ENCODE measurements around the gene CHST7. TPM values are rescaled to one million over a fixed set of nuclear protein-coding genes. Genes with fewer than 3 reads are reported as not detected.

Gene CHST7
- total RNA-seq, 1 donor from 2014 or later = 5.6 TPM

DNA sequence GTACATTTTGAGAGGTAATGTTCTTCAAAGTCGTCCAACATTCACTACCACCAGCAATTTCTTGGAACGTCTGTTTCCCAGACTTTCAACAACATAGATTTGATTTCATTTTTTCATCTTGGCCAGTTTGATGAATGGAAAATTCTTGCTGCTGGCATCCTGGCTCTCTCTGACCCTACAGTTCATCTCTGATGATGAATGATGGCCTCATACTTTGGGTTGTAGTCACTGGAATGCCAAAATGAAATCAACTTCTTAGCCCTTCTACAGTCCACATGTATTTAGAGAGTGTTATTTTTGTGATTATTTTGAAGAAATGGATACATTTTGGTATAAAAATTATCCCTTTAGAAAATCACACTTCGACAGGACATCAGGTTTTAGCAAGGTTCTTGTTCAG lies 8.8 kb downstream of the CHST7 start:
- peaks cover 4% of the 10 kb centered on the region for H3K27me3 Mint-ChIP-seq (ENCODE audit: insufficient read depth, low read depth)
- peak overlapping the region; percentile 46 for H3K4me3 Mint-ChIP-seq
- no peak overlapping the region for H3K4me3 ChIP-seq
- H2AFZ ChIP-seq (replicated peaks) = no peak overlapping the region
- H3K4me1 Mint-ChIP-seq = peaks cover 20% of the 10 kb centered on the region
- H3K9me3 Mint-ChIP-seq = peaks cover 4% of the 10 kb centered on the region
- H3K36me3 Mint-ChIP-seq = no peaks in the 10 kb centered on the region
- H3K36me3 ChIP-seq = no peaks in the 10 kb centered on the region
- no peak overlapping the region for H3K27ac Mint-ChIP-seq
- no peaks in the 10 kb centered on the region for H3F3A ChIP-seq (ENCODE audit: low read depth)
- no peak overlapping the region for H3K9ac ChIP-seq
- peaks cover 7% of the 10 kb centered on the region for H3K79me2 ChIP-seq (ENCODE audit: low read depth)
- no peak overlapping the region for H3K27ac ChIP-seq
- DNase-seq (ENCODE audit: low spot score) = no peak
- H3K4me1 ChIP-seq = peaks cover 4% of the 10 kb centered on the region
- no peaks in the 10 kb centered on the region for H4K20me1 ChIP-seq (ENCODE audit: low read depth)
- no peaks in the 10 kb centered on the region for H3K27me3 ChIP-seq
- H3K9me3 ChIP-seq (ENCODE audit: low read depth) = no peaks in the 10 kb centered on the region
- no peak overlapping the region for H3K4me2 ChIP-seq
- no peak for TF ChIP-seq CTCF (IDR thresholded peaks at IDR 0.05)
- no peak for TF ChIP-seq EZH2phosphoT487 (IDR thresholded peaks at IDR 0.05)

DNA sequence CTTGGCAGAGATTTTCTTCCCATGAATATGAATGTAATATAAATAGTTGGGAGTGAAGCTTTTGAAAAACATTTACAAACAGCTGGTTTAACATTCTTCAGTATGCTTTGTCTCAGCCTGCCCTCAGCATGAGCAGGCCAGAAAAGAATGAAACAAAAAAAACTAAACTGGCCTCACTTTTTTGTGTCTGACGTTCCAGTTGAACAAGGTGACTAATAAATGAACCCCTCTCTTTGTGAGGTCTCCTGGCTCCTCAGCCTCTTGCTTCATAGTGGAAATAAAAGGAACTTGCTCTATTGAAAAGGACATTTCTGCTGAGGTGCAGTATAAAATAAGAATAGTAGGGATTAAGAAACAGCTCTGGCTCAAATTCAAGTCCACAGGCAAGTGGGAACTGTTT lies 9.4 kb downstream of the CHST7 start:
- Histone ChIP-seq H3K9ac (no peak overlapping the region), H3K4me2 (peak overlapping the region; percentile 4), H2AFZ (replicated peaks) (no peak overlapping the region), H3F3A (ENCODE audit: low read depth) (peaks cover 5% of the 10 kb centered on the region), H3K79me2 (ENCODE audit: low read depth) (peaks cover 7% of the 10 kb centered on the region), H3K4me3 (no peak overlapping the region), H3K27ac (no peak overlapping the region), H4K20me1 (ENCODE audit: low read depth) (peaks cover 6% of the 10 kb centered on the region), H3K36me3 (no peaks in the 10 kb centered on the region), H3K27me3 (no peaks in the 10 kb centered on the region), H3K4me1 (peaks cover 8% of the 10 kb centered on the region), H3K9me3 (ENCODE audit: low read depth) (no peaks in the 10 kb centered on the region)
- TF ChIP-seq CTCF (IDR thresholded peaks at IDR 0.05) = no peak
- TF ChIP-seq EZH2phosphoT487 (IDR thresholded peaks at IDR 0.05) = no peak
- DNase-seq (ENCODE audit: low spot score) = no peak
- Mint-ChIP-seq H3K9me3 (peaks cover 4% of the 10 kb centered on the region), H3K27me3 (ENCODE audit: insufficient read depth, low read depth) (peaks cover 4% of the 10 kb centered on the region), H3K36me3 (no peaks in the 10 kb centered on the region), H3K4me1 (peaks cover 24% of the 10 kb centered on the region), H3K27ac (no peak overlapping the region), H3K4me3 (no peak overlapping the region)

DNA sequence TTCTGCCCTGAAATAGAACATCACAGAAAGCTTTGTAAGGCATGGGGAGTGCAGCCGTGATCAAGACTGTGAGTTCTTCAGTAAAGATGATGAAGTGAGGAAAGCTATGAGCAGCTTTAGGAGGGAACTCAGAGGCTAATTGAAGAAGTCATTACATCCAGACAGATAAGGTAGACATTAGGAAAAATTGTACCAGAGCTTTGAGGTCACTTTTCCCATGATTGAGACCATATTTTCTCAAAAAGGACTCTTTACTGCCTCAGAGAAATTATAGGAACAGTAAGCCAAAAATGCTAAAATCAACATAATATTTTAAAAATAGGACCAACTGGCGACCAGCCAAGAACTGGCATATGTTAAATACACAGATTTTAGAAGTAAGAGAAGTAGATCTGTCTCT lies 11.2 kb downstream of the CHST7 start:
- peaks cover 4% of the 10 kb centered on the region for H3K27me3 Mint-ChIP-seq (ENCODE audit: insufficient read depth, low read depth)
- Histone ChIP-seq H3K27ac (no peak overlapping the region), H3K27me3 (no peaks in the 10 kb centered on the region), H3K4me2 (no peak overlapping the region), H3K9me3 (ENCODE audit: low read depth) (no peaks in the 10 kb centered on the region), H4K20me1 (ENCODE audit: low read depth) (peaks cover 7% of the 10 kb centered on the region), H3F3A (ENCODE audit: low read depth) (peaks cover 5% of the 10 kb centered on the region), H3K9ac (no peak overlapping the region), H3K4me3 (no peak overlapping the region), H3K36me3 (no peaks in the 10 kb centered on the region), H2AFZ (replicated peaks) (no peak overlapping the region), H3K79me2 (ENCODE audit: low read depth) (peaks cover 7% of the 10 kb centered on the region), H3K4me1 (peaks cover 8% of the 10 kb centered on the region)
- H3K4me1 Mint-ChIP-seq = peaks cover 29% of the 10 kb centered on the region
- no peak for TF ChIP-seq EZH2phosphoT487 (IDR thresholded peaks at IDR 0.05)
- TF ChIP-seq CTCF (IDR thresholded peaks at IDR 0.05) = no peak
- TF ChIP-seq EZH2 (IDR thresholded peaks at IDR 0.05) = no peak
- H3K27ac Mint-ChIP-seq = no peak overlapping the region
- DNase-seq (ENCODE audit: low spot score) = no peak
- H3K4me3 Mint-ChIP-seq = no peak overlapping the region
- no peaks in the 10 kb centered on the region for H3K36me3 Mint-ChIP-seq
- peaks cover 2% of the 10 kb centered on the region for H3K9me3 Mint-ChIP-seq
